A673 (cell line): ENCODE data around the gene BBX. TPM values are rescaled to one million over a fixed set of nuclear protein-coding genes. Genes with fewer than 3 reads are reported as not detected.

Experiments
- BruUV-seq: library from RNA; stranded (reverse); fragments of 400-500 nt; replicated peaks from 2 replicates; lab custom pipeline; 2021; lab: Mats Ljungman, UMichigan
- CTCF ChIA-PET: fragments of 300-600 bp; sonication (Branson Sonifier 250); formaldehyde crosslinking; loops from one replicate; lab custom pipeline; 2022; ENCODE audit warnings: antibody characterized with exemption; lab: Charles Lee
- POLR2A ChIA-PET: fragments of 300-600 bp; sonication (Branson Sonifier 250); formaldehyde crosslinking; loops from one replicate; lab custom pipeline; 2022; ENCODE audit warnings: antibody characterized with exemption; ENCODE audit not compliant: low non-redundant PET; lab: Charles Lee
- DNase-seq: peaks from one replicate; pipeline ENCODE4 v3.0.0-alpha.2; 2015; ENCODE audit warnings: low spot score
- H3K27ac ChIP-seq: fragments of 200-600 bp; sonication (generic); 2 replicates; pipeline ENCODE4 v1.5.1; 2016; ENCODE audit warnings: mixed run types, low read depth, mild to moderate bottlenecking, mixed read lengths, antibody characterized with exemption, low read length; ENCODE audit not compliant: poor library complexity, severe bottlenecking
- H3K27me3 ChIP-seq: fragments of 200-600 bp; sonication (generic); replicated peaks from 2 replicates; pipeline ENCODE4 v1.6.1; 2017; ENCODE audit warnings: mixed run types, low read depth, mild to moderate bottlenecking, mixed read lengths, antibody characterized with exemption, low read length; ENCODE audit not compliant: insufficient read depth, poor library complexity
- H3K36me3 ChIP-seq: fragments of 200-600 bp; sonication (generic); 2 replicates; pipeline ENCODE4 v1.6.1; 2016; ENCODE audit warnings: mixed run types, mild to moderate bottlenecking, mixed read lengths, antibody characterized with exemption, low read length; ENCODE audit not compliant: insufficient read depth, poor library complexity, severe bottlenecking
- H3K4me1 ChIP-seq: fragments of 200-600 bp; sonication (generic); 2 replicates; pipeline ENCODE4 v1.6.1; 2017; ENCODE audit warnings: mixed run types, mild to moderate bottlenecking, mixed read lengths, antibody characterized with exemption, low read length; ENCODE audit not compliant: insufficient read depth, poor library complexity, severe bottlenecking
- H3K4me3 ChIP-seq: fragments of 200-600 bp; sonication (generic); 2 replicates; pipeline ENCODE4 v1.5.1; 2016; ENCODE audit warnings: low read depth, mixed run types, mild to moderate bottlenecking, mixed read lengths, low read length; ENCODE audit not compliant: poor library complexity, severe bottlenecking
- H3K9me3 ChIP-seq: fragments of 200-600 bp; sonication (generic); 2 replicates; pipeline ENCODE4 v1.6.1; 2016; ENCODE audit warnings: mixed run types, low read depth, mild to moderate bottlenecking, mixed read lengths, antibody characterized with exemption, low read length; ENCODE audit not compliant: poor library complexity, severe bottlenecking
- EZH2 ChIP-seq: fragments of 200-600 bp; sonication (generic); IDR thresholded peaks from 2 replicates; pipeline ENCODE4 v1.6.1; 2017; ENCODE audit warnings: borderline replicate concordance, low read depth, mild to moderate bottlenecking, mixed read lengths, antibody characterized with exemption, low read length; ENCODE audit not compliant: poor library complexity, severe bottlenecking
- intact Hi-C: fragments of 100-400 bp; cut with micrococcal nuclease; formaldehyde crosslinking; loops from one replicate; pipeline ENCODE4 v1.10.0; 2022; ENCODE audit not compliant: unreplicated experiment
- total RNA-seq: library from RNA; stranded (reverse); gene quantifications from 2 replicates; pipeline ENCODE4 v1.2.3, GENCODE V29; 2021
- TF ChIP-seq, protein P1 (sequence below): fragments of 300-800, 200-600 bp; sonication (generic); conservative IDR thresholded peaks from 2 replicates; pipeline ENCODE4 v1.5.1; 2017; ENCODE audit warnings: low read depth, mild to moderate bottlenecking, antibody characterized with exemption, low read length, moderate library complexity, mixed read lengths

Gene BBX
- total RNA-seq, 1 experiment from 2014 or later: 28.9 TPM

DNA sequence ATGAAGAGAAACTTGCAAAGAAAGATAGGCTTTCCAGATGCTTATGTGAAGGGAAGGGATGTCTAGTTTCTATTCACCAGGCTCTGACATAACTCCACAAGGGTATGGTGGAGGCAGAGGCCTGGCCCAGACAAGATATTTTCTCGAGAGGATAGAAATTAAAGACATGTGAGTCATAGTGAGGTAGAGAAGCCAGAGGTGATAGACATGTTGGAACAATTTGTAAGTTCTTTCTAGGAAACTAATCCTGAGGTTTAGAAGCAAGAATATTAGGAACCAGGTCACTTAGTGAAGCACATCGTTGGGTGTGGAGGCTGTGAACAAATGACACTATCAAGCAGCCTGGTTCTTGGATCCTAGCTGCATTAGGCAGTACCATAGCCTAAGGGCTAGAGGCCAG is 176.9 kb downstream of the BBX start:
- DNase-seq: no peak

DNA sequence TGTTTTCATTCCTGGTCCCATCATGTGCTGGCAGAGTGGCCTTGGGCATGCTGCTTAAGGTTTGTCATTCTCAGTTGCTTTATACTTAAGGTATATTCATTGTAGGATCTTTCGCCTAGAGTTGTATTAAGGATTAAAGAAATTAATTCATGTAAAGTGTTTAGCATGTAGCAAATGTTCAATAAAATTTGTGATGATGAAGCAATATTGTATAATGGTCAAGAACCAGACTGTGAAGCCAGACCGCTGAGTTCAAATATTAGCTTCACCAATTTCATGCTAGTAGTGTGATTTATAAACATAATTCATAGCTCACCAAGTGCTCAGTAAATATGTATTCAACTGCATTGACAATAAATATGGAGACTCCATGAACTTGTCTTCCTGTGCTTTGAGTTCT is 178.5 kb downstream of the BBX start:
- DNase-seq: no peak
- Histone ChIP-seq H3K27ac (no peak overlapping the region), H3K4me1 (peaks cover 6% of the 10 kb centered on the region), H3K9me3 (no peaks in the 10 kb centered on the region), H3K4me3 (no peak overlapping the region), H3K36me3 (no peaks in the 10 kb centered on the region), H3K27me3 (no peaks in the 10 kb centered on the region)
- POLR2A ChIA-PET: no interaction called here
- no TSS peak for BruUV-seq
- intact Hi-C loops: no loop called here
- no peak for TF ChIP-seq EZH2
- CTCF ChIA-PET: no interaction called here

More for the DNA sequence above, 176.9 kb downstream of the BBX start:
- H3K36me3 ChIP-seq: no peaks in the 10 kb centered on the region
- no peaks in the 10 kb centered on the region for H3K9me3 ChIP-seq
- no TSS peak for BruUV-seq
- intact Hi-C loops: no loop called here
- ChIA-PET CTCF (no interaction called here), POLR2A (no interaction called here)
- no peaks in the 10 kb centered on the region for H3K27me3 ChIP-seq
- H3K4me1 ChIP-seq: no peaks in the 10 kb centered on the region
- no peak overlapping the region for H3K4me3 ChIP-seq
- TF ChIP-seq, protein P1, sequence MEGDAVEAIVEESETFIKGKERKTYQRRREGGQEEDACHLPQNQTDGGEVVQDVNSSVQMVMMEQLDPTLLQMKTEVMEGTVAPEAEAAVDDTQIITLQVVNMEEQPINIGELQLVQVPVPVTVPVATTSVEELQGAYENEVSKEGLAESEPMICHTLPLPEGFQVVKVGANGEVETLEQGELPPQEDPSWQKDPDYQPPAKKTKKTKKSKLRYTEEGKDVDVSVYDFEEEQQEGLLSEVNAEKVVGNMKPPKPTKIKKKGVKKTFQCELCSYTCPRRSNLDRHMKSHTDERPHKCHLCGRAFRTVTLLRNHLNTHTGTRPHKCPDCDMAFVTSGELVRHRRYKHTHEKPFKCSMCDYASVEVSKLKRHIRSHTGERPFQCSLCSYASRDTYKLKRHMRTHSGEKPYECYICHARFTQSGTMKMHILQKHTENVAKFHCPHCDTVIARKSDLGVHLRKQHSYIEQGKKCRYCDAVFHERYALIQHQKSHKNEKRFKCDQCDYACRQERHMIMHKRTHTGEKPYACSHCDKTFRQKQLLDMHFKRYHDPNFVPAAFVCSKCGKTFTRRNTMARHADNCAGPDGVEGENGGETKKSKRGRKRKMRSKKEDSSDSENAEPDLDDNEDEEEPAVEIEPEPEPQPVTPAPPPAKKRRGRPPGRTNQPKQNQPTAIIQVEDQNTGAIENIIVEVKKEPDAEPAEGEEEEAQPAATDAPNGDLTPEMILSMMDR: no peak
- no peak for TF ChIP-seq EZH2
- no peak overlapping the region for H3K27ac ChIP-seq

DNA sequence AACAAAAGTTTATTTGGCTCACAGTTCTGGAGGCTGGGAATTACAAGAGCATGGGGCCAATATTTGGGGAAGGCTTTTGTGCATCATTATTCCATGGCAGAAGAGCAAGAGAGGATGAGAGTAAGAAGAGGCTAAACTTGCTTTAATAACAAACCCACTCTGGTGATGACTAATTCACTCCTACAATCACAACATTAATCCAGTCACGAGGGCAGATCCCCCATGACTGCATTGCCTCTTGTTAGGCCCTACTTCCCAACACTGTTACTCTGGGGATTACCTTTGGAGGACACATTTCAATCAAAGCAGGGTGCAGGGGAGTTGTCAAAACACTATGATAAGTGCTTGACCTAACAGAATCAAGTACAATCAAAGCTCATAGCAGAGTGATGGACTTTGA is 181.7 kb downstream of the BBX start:
- Histone ChIP-seq H3K4me3 (no peak overlapping the region), H3K27ac (no peak overlapping the region), H3K36me3 (no peaks in the 10 kb centered on the region), H3K9me3 (no peaks in the 10 kb centered on the region), H3K27me3 (no peaks in the 10 kb centered on the region), H3K4me1 (peaks cover 6% of the 10 kb centered on the region)
- DNase-seq: no peak
- no TSS peak for BruUV-seq
- TF ChIP-seq, protein P1: no peak
- TF ChIP-seq EZH2: no peak
- CTCF ChIA-PET: no interaction called here
- POLR2A ChIA-PET: no interaction called here
- intact Hi-C loops: no loop called here

DNA sequence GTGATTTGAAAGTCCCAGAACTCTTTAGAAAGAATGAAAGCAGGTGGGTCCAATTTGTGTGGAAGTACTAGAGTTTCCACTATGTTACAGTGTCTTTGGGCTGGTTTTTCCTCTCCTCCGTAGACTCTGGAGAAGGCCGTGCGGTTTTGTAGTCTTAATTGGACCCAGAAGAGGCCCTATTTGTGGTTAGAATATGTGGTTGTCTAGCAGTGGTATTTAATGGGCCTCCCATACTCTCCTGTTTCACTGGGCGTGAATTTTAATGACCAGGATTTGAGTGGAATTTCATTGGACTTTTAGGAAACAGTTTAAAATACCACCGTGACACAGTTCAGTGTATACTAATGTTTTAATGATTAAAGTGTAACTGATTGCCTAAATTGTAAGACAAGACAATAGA is 182.3 kb downstream of the BBX start:
- intact Hi-C loops: no loop called here
- no peak overlapping the region for H3K27ac ChIP-seq
- H3K36me3 ChIP-seq: no peaks in the 10 kb centered on the region
- peaks cover 6% of the 10 kb centered on the region for H3K4me1 ChIP-seq
- BruUV-seq: no TSS peak
- TF ChIP-seq, protein P1: no peak
- no peak for TF ChIP-seq EZH2
- POLR2A ChIA-PET: no interaction called here
- H3K4me3 ChIP-seq: no peak overlapping the region
- CTCF ChIA-PET: no interaction called here
- no peaks in the 10 kb centered on the region for H3K27me3 ChIP-seq
- peak; percentile 31 for DNase-seq
- H3K9me3 ChIP-seq: no peaks in the 10 kb centered on the region
